IMR-90 (cell line): Measurements from ENCODE around the gene TSSK3. TPM values are rescaled to one million over a fixed set of nuclear protein-coding genes. Genes with fewer than 3 reads are reported as not detected.
A peak's percentile ranks its signal among the peaks of the same experiment; 100 is the strongest.

Experiments
- ATAC-seq: fragments of 200-7000 bp; cut with Tn5 transposase; 2 replicates; pipeline ENCODE4 v1.9.1; 2020; ENCODE audit warnings: low read depth, mild to moderate bottlenecking, moderate library complexity
- BruUV-seq: library from RNA; stranded (reverse); fragments of 400-500 nt; replicated peaks from 2 replicates; lab custom pipeline; 2021; lab: Mats Ljungman, UMichigan
- CTCF ChIA-PET: fragments of 300-600 bp; formaldehyde crosslinking; extraction: SDS; loops from one replicate; lab custom pipeline; 2021; ENCODE audit warnings: antibody characterized with exemption; lab: Yijun Ruan, JAX
- POLR2A ChIA-PET: fragments of 300-600 bp; sonication (Branson Sonifier 250); formaldehyde crosslinking; loops from one replicate; lab custom pipeline; 2022; ENCODE audit warnings: antibody characterized with exemption; ENCODE audit not compliant: unreplicated experiment; lab: Charles Lee
- DNase-seq: peaks from one replicate; pipeline ENCODE4 v3.0.0; 2013
- H2AFZ ChIP-seq: replicated peaks from 2 replicates; pipeline ENCODE3; 2013; ENCODE audit warnings: low read length, mild to moderate bottlenecking; ENCODE audit not compliant: poor library complexity
- H2AK5ac ChIP-seq: 2 replicates; pipeline ENCODE4 v1.6.1; 2013; ENCODE audit warnings: low read depth, low read length, inconsistent platforms
- H2AK9ac ChIP-seq: replicated peaks from 2 replicates; pipeline ENCODE3; 2013; ENCODE audit warnings: mild to moderate bottlenecking, low read depth, low read length, moderate library complexity; ENCODE audit not compliant: poor library complexity
- H2BK120ac ChIP-seq: 2 replicates; pipeline ENCODE4 v1.6.1; 2013; ENCODE audit warnings: low read depth, low read length, inconsistent platforms
- H2BK15ac ChIP-seq: 3 replicates; pipeline ENCODE4 v1.6.1; 2013; ENCODE audit warnings: low read depth, low read length, inconsistent platforms
- H2BK20ac ChIP-seq: 2 replicates; pipeline ENCODE4 v1.6.1; 2013; ENCODE audit warnings: low read depth, mild to moderate bottlenecking, inconsistent platforms, low read length, moderate library complexity
- H2BK5ac ChIP-seq: 2 replicates; pipeline ENCODE4 v1.6.1; 2013; ENCODE audit warnings: mild to moderate bottlenecking, low read depth, low read length, inconsistent platforms; ENCODE audit not compliant: poor library complexity, severe bottlenecking
- H3K14ac ChIP-seq: replicated peaks from 2 replicates; pipeline ENCODE4 v1.6.1; 2013; ENCODE audit warnings: low read depth, low read length, inconsistent platforms
- H3K18ac ChIP-seq: 2 replicates; pipeline ENCODE4 v1.6.1; 2013; ENCODE audit warnings: low read depth, low read length, control low read depth
- H3K23ac ChIP-seq: 2 replicates; pipeline ENCODE4 v1.6.1; 2013; ENCODE audit warnings: low read depth, low read length, inconsistent platforms
- H3K27ac ChIP-seq: 2 replicates; pipeline ENCODE4 v1.5.1; 2013; ENCODE audit warnings: mild to moderate bottlenecking, control low read depth, low read length; ENCODE audit not compliant: insufficient read depth
- H3K27me3 ChIP-seq: 2 replicates; pipeline ENCODE4 v1.6.1; 2013; ENCODE audit warnings: low read length; ENCODE audit not compliant: control insufficient read depth, insufficient read depth
- H3K36me3 ChIP-seq: 2 replicates; pipeline ENCODE4 v1.6.1; 2013; ENCODE audit warnings: low read length, mixed read lengths; ENCODE audit not compliant: control insufficient read depth, insufficient read depth
- H3K4ac ChIP-seq: 2 replicates; pipeline ENCODE4 v1.6.1; 2013; ENCODE audit warnings: low read depth, low read length, inconsistent platforms
- H3K4me1 ChIP-seq: 2 replicates; pipeline ENCODE4 v1.6.1; 2013; ENCODE audit warnings: low read length, mixed read lengths; ENCODE audit not compliant: control insufficient read depth, insufficient read depth
- H3K4me2 ChIP-seq: 2 replicates; pipeline ENCODE4 v1.6.1; 2013; ENCODE audit warnings: low read depth, mild to moderate bottlenecking, control low read depth, low read length, moderate library complexity
- H3K4me3 ChIP-seq: 2 replicates; pipeline ENCODE4 v1.5.1; 2013; ENCODE audit warnings: low read depth, mild to moderate bottlenecking, control low read depth, low read length, moderate library complexity; ENCODE audit not compliant: insufficient read depth
- H3K56ac ChIP-seq: 2 replicates; pipeline ENCODE4 v1.6.1; 2013; ENCODE audit warnings: low read length, inconsistent platforms; ENCODE audit not compliant: insufficient read depth; ENCODE audit errors: extremely low read depth
- H3K79me1 ChIP-seq, 2 experiments: 2 replicates each; pipeline ENCODE4 v1.6.1; 2013; ENCODE audit warnings: low read length in 2 of 2, inconsistent platforms in 1 of 2, low read depth in 1 of 2
- H3K9ac ChIP-seq: 2 replicates; pipeline ENCODE4 v1.6.1; 2013; ENCODE audit warnings: low read depth, low read length, control low read depth
- H3K9me1 ChIP-seq: 2 replicates; pipeline ENCODE4 v1.6.1; 2013; ENCODE audit warnings: low read length, inconsistent platforms; ENCODE audit not compliant: insufficient read depth
- H3K9me3 ChIP-seq: 2 replicates; pipeline ENCODE4 v1.6.1; 2013; ENCODE audit warnings: low read length; ENCODE audit not compliant: control insufficient read depth, insufficient read depth
- H4K20me1 ChIP-seq: 2 replicates; pipeline ENCODE4 v1.6.1; 2013; ENCODE audit warnings: low read length, inconsistent platforms; ENCODE audit not compliant: insufficient read depth
- H4K5ac ChIP-seq: 2 replicates; pipeline ENCODE4 v1.6.1; 2013; ENCODE audit warnings: mild to moderate bottlenecking, low read depth, low read length, control low read depth
- H4K8ac ChIP-seq, 2 experiments: 2 replicates each; pipeline ENCODE4 v1.6.1; 2013; ENCODE audit warnings: low read depth in 2 of 2, low read length in 2 of 2, control low read depth in 1 of 2, inconsistent platforms in 1 of 2
- H4K91ac ChIP-seq: 2 replicates; pipeline ENCODE4 v1.6.1; 2013; ENCODE audit warnings: low read depth, low read length, inconsistent platforms; ENCODE audit not compliant: insufficient read depth
- BHLHE40 ChIP-seq: fragments of 150-350 bp; IDR thresholded peaks from 2 replicates; pipeline ENCODE4 v1.6.1; 2016; ENCODE audit warnings: mild to moderate bottlenecking, low read depth, low read length
- CEBPB ChIP-seq: IDR thresholded peaks from 2 replicates; pipeline ENCODE4 v1.6.1; 2012; ENCODE audit warnings: low read depth, low read length, improper control_type of control experiment
- CHD1 ChIP-seq: IDR thresholded peaks from 2 replicates; pipeline ENCODE4 v1.6.1; 2012; ENCODE audit warnings: low read depth, low read length, improper control_type of control experiment
- FOS ChIP-seq: fragments of 150-350 bp; IDR thresholded peaks from 2 replicates; pipeline ENCODE4 v1.6.1; 2016; ENCODE audit warnings: low read depth, low read length
- MAFK ChIP-seq: IDR thresholded peaks from 2 replicates; pipeline ENCODE4 v1.6.1; 2012; ENCODE audit warnings: low read depth, low read length, improper control_type of control experiment
- MAZ ChIP-seq: IDR thresholded peaks from 2 replicates; pipeline ENCODE4 v1.6.1; 2012; ENCODE audit warnings: low read depth, mild to moderate bottlenecking, low read length, improper control_type of control experiment, moderate library complexity, borderline replicate concordance
- MXI1 ChIP-seq: IDR thresholded peaks from 2 replicates; pipeline ENCODE4 v1.6.1; 2012; ENCODE audit warnings: low read depth, mild to moderate bottlenecking, low read length, moderate library complexity, borderline replicate concordance
- NFE2L2 ChIP-seq: fragments of 150-350 bp; IDR thresholded peaks from 2 replicates; pipeline ENCODE4 v1.6.1; 2016; ENCODE audit warnings: low read depth, mild to moderate bottlenecking, low read length
- POLR2A ChIP-seq: IDR thresholded peaks from 2 replicates; pipeline ENCODE4 v1.6.1; 2012; ENCODE audit warnings: mild to moderate bottlenecking, low read depth, low read length
- RAD21 ChIP-seq: IDR thresholded peaks from 2 replicates; pipeline ENCODE4 v1.6.1; 2012; ENCODE audit warnings: low read length, improper control_type of control experiment
- RCOR1 ChIP-seq: IDR thresholded peaks from 2 replicates; pipeline ENCODE4 v1.6.1; 2012; ENCODE audit warnings: mild to moderate bottlenecking, low read length, improper control_type of control experiment; ENCODE audit not compliant: insufficient replicate concordance
- RFX5 ChIP-seq: IDR thresholded peaks from 2 replicates; pipeline ENCODE4 v1.8.0; 2012; ENCODE audit warnings: low read depth, mild to moderate bottlenecking, low read length, moderate library complexity
- SMC3 ChIP-seq: fragments of 150-350 bp; IDR thresholded peaks from 2 replicates; pipeline ENCODE4 v1.6.1; 2016; ENCODE audit warnings: low read depth, mild to moderate bottlenecking, antibody characterized with exemption, low read length, moderate library complexity
- WGBS, 2 experiments: methylation state at CpG; one replicate each; pipeline versions ENCODE4 v1.1.5 to v1.1.7; 2013; ENCODE audit warnings: missing lambda C conversion rate in 2 of 2; ENCODE audit not compliant: insufficient read length in 1 of 2; ENCODE audit errors: extremely low coverage in 2 of 2; 5-methylcytosine and 5-hydroxymethylcytosine counted together
- dilution Hi-C: fragments of 300-500 bp; cut with HindIII; formaldehyde crosslinking; loops from one replicate; pipeline ENCODE4 v1.14.3; 2018; ENCODE audit warnings: low sequenced_read_pairs; ENCODE audit not compliant: unreplicated experiment
- in situ Hi-C: fragments of 300-500 bp; cut with MboI; formaldehyde crosslinking; loops from 3 replicates; pipeline ENCODE4 v1.14.3; 2019; ENCODE audit warnings: low sequenced_read_pairs, inconsistent platforms, mixed read lengths
- intact Hi-C: fragments of 100-400 bp; cut with micrococcal nuclease; formaldehyde crosslinking; loops from 2 replicates; pipeline ENCODE4 v1.10.0; 2022
- polyA plus RNA-seq, 3 experiments: library from polyadenylated mRNA; depleted of rRNA; stranded (reverse); fragments of >200 nt; gene quantifications; 2 replicates each; pipeline ENCODE4 v1.2.3, GENCODE V29; 2012; ENCODE audit warnings: low replicate concordance in 1 of 3
- total RNA-seq: library from RNA; depleted of rRNA; stranded (reverse); fragments of >200 nt; gene quantifications from 2 replicates; pipeline ENCODE4 v1.2.3, GENCODE V29; 2012
- TF ChIP-seq, protein P1 (sequence below): fragments of 150-350 bp; IDR thresholded peaks from 2 replicates; pipeline ENCODE4 v1.6.1; 2016; ENCODE audit warnings: low read depth, mild to moderate bottlenecking, low read length, moderate library complexity, borderline replicate concordance
- TF ChIP-seq, protein P2 (sequence below): fragments of 150-350 bp; IDR thresholded peaks from 2 replicates; pipeline ENCODE4 v1.6.1; 2017; ENCODE audit warnings: mild to moderate bottlenecking, antibody characterized with exemption, low read length, low read depth
- TF ChIP-seq, protein P3 (sequence below): conservative IDR thresholded peaks from 2 replicates; pipeline ENCODE4 v1.5.1; 2012; ENCODE audit warnings: mild to moderate bottlenecking, low read depth, low read length, improper control_type of control experiment

Gene TSSK3
- total and polyA plus RNA-seq, 2 of the 4 experiments (the other 2 are of a cell fraction) = 0.96 TPM; not detected in 1

DNA sequence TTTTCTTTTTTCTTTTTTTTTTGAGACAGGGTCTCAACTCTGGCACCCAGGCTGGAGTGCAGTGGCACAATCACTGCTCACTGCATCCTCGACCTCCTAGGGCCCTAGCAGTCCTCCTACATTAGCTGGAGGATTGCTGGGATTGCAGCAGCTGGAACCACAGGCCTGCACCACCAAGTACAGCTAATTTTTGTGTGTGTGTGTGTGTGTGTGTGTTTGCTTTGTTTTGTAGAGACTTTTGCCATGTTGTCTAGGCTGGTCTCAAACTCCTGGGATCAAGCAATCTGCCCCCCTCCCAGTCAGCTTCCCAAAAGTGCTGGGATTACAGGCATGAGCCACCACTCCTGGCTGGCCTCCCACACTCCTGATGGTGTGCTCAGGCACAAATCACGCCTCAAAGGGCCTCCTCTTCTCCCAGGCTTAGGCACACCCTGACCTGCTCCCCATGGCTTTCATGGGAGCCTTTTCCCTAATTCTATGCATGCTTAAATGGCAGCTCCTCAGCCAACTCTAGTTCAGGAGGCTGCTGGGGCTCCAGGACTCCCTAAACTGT is 9.4 kb upstream of the TSSK3 start:
- no TSS peak for BruUV-seq
- Histone ChIP-seq H4K8ac (peak overlapping the region; percentile 75 to 85), H2BK20ac (peak overlapping the region; percentile 16; the same call in 1 of the 2 replicates), H3K27me3 (no peaks in the 10 kb centered on the region), H3K27ac (peak overlapping the region; percentile 95), H3K4me2 (peak overlapping the region; percentile 1; the same call in 1 of the 2 replicates), H3K4me1 (peaks cover 26% of the 10 kb centered on the region), H3K4ac (peak overlapping the region; percentile 79), H2BK15ac (peak overlapping the region; percentile 80; the same call in 1 of the 3 replicates), H2BK5ac (peak overlapping the region; percentile 81), H2AFZ (peak overlapping the region; percentile 23), H3K9me3 (no peaks in the 10 kb centered on the region), H3K18ac (peak overlapping the region; percentile 32), H4K20me1 (no peaks in the 10 kb centered on the region), H3K4me3 (no peak overlapping the region), H3K9ac (peak overlapping the region; percentile 87), H4K5ac (peak overlapping the region; percentile 59), H2BK120ac (peak overlapping the region; percentile 50; the same call in 1 of the 2 replicates), H2AK5ac (peak overlapping the region; percentile 94), H3K9me1 (peaks cover 18% of the 10 kb centered on the region), H4K91ac (peak overlapping the region; percentile 93), H3K79me1 (peaks cover 8 to 30% of the 10 kb centered on the region in 2 experiments; a peak in 3 of 4 replicates), H3K36me3 (peaks cover 4% of the 10 kb centered on the region; the same call in 1 of the 2 replicates), H3K14ac (peak overlapping the region; percentile 82), H3K23ac (peak overlapping the region; percentile 28), H2AK9ac (peak overlapping the region; percentile 91), H3K56ac (no peak overlapping the region)
- intact Hi-C loops (no loop called here), in situ Hi-C loops (no loop called here), dilution Hi-C loops (no loop called here)
- no CpG with 5 or more reads among the region's 2 CpGs for WGBS, 2 experiments
- no peak for ATAC-seq
- DNase-seq = no peak
- POLR2A ChIA-PET = interaction anchor here (1.5 kb wide), 1 partner anchor 11 kb away, joined by 4 read pairs; no protein-coding TSS in a partner anchor
- CTCF ChIA-PET = no interaction called here
- TF ChIP-seq CEBPB (no peak), BHLHE40 (no peak), MAFK (no peak), FOS (no peak), NFE2L2 (no peak), RCOR1 (no peak), RFX5 (no peak), MXI1 (no peak), POLR2A (no peak), SMC3 (no peak), MAZ (no peak), RAD21 (no peak), CHD1 (no peak)
- TF ChIP-seq, protein P1, sequence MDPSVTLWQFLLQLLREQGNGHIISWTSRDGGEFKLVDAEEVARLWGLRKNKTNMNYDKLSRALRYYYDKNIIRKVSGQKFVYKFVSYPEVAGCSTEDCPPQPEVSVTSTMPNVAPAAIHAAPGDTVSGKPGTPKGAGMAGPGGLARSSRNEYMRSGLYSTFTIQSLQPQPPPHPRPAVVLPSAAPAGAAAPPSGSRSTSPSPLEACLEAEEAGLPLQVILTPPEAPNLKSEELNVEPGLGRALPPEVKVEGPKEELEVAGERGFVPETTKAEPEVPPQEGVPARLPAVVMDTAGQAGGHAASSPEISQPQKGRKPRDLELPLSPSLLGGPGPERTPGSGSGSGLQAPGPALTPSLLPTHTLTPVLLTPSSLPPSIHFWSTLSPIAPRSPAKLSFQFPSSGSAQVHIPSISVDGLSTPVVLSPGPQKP = no peak
- TF ChIP-seq, protein P2, sequence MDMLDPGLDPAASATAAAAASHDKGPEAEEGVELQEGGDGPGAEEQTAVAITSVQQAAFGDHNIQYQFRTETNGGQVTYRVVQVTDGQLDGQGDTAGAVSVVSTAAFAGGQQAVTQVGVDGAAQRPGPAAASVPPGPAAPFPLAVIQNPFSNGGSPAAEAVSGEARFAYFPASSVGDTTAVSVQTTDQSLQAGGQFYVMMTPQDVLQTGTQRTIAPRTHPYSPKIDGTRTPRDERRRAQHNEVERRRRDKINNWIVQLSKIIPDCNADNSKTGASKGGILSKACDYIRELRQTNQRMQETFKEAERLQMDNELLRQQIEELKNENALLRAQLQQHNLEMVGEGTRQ = no peak
- TF ChIP-seq, protein P3, sequence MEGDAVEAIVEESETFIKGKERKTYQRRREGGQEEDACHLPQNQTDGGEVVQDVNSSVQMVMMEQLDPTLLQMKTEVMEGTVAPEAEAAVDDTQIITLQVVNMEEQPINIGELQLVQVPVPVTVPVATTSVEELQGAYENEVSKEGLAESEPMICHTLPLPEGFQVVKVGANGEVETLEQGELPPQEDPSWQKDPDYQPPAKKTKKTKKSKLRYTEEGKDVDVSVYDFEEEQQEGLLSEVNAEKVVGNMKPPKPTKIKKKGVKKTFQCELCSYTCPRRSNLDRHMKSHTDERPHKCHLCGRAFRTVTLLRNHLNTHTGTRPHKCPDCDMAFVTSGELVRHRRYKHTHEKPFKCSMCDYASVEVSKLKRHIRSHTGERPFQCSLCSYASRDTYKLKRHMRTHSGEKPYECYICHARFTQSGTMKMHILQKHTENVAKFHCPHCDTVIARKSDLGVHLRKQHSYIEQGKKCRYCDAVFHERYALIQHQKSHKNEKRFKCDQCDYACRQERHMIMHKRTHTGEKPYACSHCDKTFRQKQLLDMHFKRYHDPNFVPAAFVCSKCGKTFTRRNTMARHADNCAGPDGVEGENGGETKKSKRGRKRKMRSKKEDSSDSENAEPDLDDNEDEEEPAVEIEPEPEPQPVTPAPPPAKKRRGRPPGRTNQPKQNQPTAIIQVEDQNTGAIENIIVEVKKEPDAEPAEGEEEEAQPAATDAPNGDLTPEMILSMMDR = no peak
